Measurements from ENCODE around the gene CELF5.

Gene CELF5

DNA sequence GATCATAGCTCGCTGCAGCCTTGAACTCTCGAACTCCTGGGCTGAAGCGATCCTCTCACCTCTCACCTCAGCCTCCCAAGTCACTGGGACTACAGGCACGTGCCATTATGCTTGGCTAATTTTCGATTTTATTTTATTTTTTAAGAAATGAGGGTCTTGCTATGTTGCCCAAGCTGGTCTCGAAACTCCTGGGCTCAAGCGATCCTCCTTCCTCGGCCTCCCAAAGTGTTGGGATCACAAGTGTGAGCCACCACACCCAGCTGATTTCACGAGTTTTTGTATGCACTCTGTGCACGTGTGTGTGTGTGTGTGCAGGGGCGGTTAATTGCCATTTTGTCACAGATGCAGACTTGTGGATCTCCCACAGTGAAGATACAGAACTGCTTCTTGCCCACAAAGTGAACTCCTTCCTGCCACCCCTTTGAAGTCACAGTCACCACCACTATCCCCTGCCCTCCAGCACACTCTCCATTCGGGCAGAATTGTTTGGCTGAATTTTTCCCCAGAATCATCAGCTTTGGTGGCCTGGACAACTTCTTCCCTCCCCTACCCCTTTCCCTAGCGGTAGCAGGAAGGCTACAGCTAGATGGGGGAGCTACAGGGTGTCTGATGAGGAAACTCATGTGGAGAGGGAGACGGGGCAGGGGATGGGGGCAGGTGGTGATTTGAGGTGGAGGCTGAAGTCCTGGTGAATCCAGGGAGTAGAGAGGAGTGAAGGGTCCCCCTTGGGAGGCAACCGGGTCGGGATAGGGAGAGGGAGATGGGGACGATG lies 59.6 kb downstream of the CELF5 start:
- ChIA-PET CTCF (interaction anchor here (0.5 to 2.5 kb wide), 3 partner anchors 8 to 225 kb away, joined by 3 to 28 read pairs (median 4); no protein-coding TSS in a partner anchor), POLR2A (interaction anchor here (1.9 kb wide), 1 partner anchor 9 kb away, joined by 60 read pairs; no protein-coding TSS in a partner anchor)
- Histone ChIP-seq H3K27ac (ENCODE audit: extremely low read depth, low read depth, low read length) (no peak overlapping the region), H3K4me1 (ENCODE audit: control insufficient read depth, insufficient read depth, low read length) (peaks cover 3% of the 10 kb centered on the region; the same call in 1 of the 2 replicates), H3K36me3 (ENCODE audit: control insufficient read depth in 2 of 2, insufficient read depth in 1 of 2, low read length in 2 of 2) (no peaks in the 10 kb centered on the region), H3K9me3 (ENCODE audit: control insufficient read depth, insufficient read depth, low read depth, low read length) (no peaks in the 10 kb centered on the region), H3K4me3 (ENCODE audit: low read depth, low read length) (no peak overlapping the region)
- TF ChIP-seq ZNF121 (tag by site-specific recombination; IDR thresholded peaks at IDR 0.05) (peak; percentile 40; the same call in 1 of the 2 replicates), ZNF776 (tag by site-specific recombination; IDR thresholded peaks at IDR 0.05; ENCODE audit: borderline replicate concordance) (no peak), ZNF155 (tag by site-specific recombination; IDR thresholded peaks at IDR 0.05) (no peak)
- TF ChIP-seq, protein P1, sequence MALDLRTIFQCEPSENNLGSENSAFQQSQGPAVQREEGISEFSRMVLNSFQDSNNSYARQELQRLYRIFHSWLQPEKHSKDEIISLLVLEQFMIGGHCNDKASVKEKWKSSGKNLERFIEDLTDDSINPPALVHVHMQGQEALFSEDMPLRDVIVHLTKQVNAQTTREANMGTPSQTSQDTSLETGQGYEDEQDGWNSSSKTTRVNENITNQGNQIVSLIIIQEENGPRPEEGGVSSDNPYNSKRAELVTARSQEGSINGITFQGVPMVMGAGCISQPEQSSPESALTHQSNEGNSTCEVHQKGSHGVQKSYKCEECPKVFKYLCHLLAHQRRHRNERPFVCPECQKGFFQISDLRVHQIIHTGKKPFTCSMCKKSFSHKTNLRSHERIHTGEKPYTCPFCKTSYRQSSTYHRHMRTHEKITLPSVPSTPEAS (tag by site-specific recombination; IDR thresholded peaks at IDR 0.05), result no peak

DNA sequence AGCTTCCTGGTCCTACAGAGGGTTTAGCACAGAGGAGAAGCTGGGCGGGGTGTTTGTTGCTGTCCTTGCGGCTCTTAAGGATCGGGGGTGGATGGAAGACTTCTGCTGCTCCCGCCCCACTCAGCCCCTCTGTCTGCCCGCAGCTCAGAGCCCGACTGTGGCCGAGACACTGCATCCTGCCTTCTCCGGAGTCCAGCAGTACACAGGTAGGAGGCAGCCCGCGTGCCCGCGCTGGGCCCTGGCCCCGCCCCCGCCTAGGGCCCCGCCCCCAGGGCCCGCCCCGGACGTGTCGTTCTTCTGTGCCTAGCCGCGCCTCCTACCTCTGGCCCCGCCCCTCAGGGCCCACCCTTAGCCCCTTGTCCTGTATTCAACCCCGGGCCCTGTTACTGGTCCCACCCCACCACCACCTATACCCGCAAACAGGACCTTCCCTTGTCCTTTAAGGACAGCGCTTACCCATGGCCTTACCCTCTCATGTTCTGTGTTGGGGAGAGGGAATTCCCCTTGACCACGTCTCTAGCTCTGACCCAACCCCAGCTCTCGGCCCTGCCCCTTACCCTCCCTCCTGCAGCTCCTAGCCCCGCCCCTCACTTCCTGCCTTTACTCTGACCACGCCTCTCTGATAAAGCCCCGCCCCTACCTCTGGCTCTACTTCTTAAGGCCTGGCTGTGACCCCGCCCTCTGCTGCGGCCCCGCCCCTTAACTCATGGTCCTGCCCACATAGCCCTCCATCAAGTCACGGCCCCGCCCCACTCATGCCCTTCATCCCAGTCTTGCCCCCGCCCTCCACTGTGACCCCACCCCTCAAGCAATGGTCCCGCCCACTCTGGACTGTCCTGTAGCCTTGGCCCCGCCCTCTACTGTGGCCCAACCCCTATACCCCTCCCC lies 60.5 kb downstream of the CELF5 start:
- H3K36me3 ChIP-seq (ENCODE audit: control insufficient read depth in 2 of 2, insufficient read depth in 1 of 2, low read length in 2 of 2), result no peaks in the 10 kb centered on the region
- ChIA-PET POLR2A (interaction anchor here (0.6 to 2.8 kb wide), 3 partner anchors 10 to 781 kb away, joined by 3 to 60 read pairs (median 9); no protein-coding TSS in a partner anchor), CTCF (interaction anchor here (0.6 to 2.5 kb wide), 3 partner anchors 9 to 226 kb away, joined by 3 to 28 read pairs (median 6); no protein-coding TSS in a partner anchor)
- no peaks in the 10 kb centered on the region for H3K9me3 ChIP-seq (ENCODE audit: control insufficient read depth, insufficient read depth, low read depth, low read length)
- H3K4me1 ChIP-seq (ENCODE audit: control insufficient read depth, insufficient read depth, low read length), result peaks cover 3% of the 10 kb centered on the region; the same call in 1 of the 2 replicates
- peak overlapping the region; percentile 34 for H3K4me3 ChIP-seq (ENCODE audit: low read depth, low read length)
- H3K27ac ChIP-seq (ENCODE audit: extremely low read depth, low read depth, low read length), result no peak overlapping the region
- no peak for TF ChIP-seq ZNF211 (tag by site-specific recombination; IDR thresholded peaks at IDR 0.05; ENCODE audit: low read depth)
- 0 out of 2 replicates have a peak, but pooled peaks have one; percentile 25 for TF ChIP-seq BCL11B (tag by site-specific recombination; IDR thresholded peaks at IDR 0.05; ENCODE audit: low read depth)
- TF ChIP-seq ZNF350 (tag by site-specific recombination; IDR thresholded peaks at IDR 0.05), result no peak
- no peak for TF ChIP-seq ZNF214 (tag by site-specific recombination; IDR thresholded peaks at IDR 0.05; ENCODE audit: borderline replicate concordance)
- TF ChIP-seq ZNF776 (tag by site-specific recombination; IDR thresholded peaks at IDR 0.05; ENCODE audit: borderline replicate concordance), result no peak
- TF ChIP-seq GLIS1 (tag by site-specific recombination; IDR thresholded peaks at IDR 0.05), result no peak
- no peak for TF ChIP-seq ZNF544 (tag by site-specific recombination; IDR thresholded peaks at IDR 0.05)
- TF ChIP-seq, protein P2, sequence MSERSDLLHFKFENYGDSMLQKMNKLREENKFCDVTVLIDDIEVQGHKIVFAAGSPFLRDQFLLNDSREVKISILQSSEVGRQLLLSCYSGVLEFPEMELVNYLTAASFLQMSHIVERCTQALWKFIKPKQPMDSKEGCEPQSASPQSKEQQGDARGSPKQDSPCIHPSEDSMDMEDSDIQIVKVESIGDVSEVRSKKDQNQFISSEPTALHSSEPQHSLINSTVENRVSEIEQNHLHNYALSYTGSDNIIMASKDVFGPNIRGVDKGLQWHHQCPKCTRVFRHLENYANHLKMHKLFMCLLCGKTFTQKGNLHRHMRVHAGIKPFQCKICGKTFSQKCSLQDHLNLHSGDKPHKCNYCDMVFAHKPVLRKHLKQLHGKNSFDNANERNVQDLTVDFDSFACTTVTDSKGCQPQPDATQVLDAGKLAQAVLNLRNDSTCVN (tag by site-specific recombination; optimal IDR thresholded peaks at IDR 0.05), result peak; percentile 37
- no peak for TF ChIP-seq WT1 (tag by site-specific recombination; IDR thresholded peaks at IDR 0.05)
- no peak for TF ChIP-seq ZNF302 (tag by site-specific recombination; IDR thresholded peaks at IDR 0.05; ENCODE audit: low read depth)
- TF ChIP-seq SETDB1 (IDR thresholded peaks at IDR 0.05; ENCODE audit: insufficient read length, low read length), result no peak
- TF ChIP-seq ZNF366 (tag by site-specific recombination; conservative IDR thresholded peaks at IDR 0.05), result peak; percentile 49
- TF ChIP-seq ZNF221 (tag by site-specific recombination; IDR thresholded peaks at IDR 0.05; ENCODE audit: borderline replicate concordance), result no peak
- TF ChIP-seq, protein P3, sequence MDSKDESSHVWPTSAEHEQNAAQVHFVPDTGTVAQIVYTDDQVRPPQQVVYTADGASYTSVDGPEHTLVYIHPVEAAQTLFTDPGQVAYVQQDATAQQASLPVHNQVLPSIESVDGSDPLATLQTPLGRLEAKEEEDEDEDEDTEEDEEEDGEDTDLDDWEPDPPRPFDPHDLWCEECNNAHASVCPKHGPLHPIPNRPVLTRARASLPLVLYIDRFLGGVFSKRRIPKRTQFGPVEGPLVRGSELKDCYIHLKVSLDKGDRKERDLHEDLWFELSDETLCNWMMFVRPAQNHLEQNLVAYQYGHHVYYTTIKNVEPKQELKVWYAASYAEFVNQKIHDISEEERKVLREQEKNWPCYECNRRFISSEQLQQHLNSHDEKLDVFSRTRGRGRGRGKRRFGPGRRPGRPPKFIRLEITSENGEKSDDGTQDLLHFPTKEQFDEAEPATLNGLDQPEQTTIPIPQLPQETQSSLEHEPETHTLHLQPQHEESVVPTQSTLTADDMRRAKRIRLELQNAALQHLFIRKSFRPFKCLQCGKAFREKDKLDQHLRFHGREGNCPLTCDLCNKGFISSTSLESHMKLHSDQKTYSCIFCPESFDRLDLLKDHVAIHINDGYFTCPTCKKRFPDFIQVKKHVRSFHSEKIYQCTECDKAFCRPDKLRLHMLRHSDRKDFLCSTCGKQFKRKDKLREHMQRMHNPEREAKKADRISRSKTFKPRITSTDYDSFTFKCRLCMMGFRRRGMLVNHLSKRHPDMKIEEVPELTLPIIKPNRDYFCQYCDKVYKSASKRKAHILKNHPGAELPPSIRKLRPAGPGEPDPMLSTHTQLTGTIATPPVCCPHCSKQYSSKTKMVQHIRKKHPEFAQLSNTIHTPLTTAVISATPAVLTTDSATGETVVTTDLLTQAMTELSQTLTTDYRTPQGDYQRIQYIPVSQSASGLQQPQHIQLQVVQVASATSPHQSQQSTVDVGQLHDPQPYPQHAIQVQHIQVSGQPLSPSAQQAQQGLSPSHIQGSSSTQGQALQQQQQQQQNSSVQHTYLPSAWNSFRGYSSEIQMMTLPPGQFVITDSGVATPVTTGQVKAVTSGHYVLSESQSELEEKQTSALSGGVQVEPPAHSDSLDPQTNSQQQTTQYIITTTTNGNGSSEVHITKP (tag by site-specific recombination; IDR thresholded peaks at IDR 0.05), result peak; percentile 54
- no peak for TF ChIP-seq ZNF792 (tag by site-specific recombination; IDR thresholded peaks at IDR 0.05)
- no peak for TF ChIP-seq HOXD13 (CRISPR knock-in tag; IDR thresholded peaks at IDR 0.05; ENCODE audit: borderline replicate concordance)
- TF ChIP-seq, protein P4, sequence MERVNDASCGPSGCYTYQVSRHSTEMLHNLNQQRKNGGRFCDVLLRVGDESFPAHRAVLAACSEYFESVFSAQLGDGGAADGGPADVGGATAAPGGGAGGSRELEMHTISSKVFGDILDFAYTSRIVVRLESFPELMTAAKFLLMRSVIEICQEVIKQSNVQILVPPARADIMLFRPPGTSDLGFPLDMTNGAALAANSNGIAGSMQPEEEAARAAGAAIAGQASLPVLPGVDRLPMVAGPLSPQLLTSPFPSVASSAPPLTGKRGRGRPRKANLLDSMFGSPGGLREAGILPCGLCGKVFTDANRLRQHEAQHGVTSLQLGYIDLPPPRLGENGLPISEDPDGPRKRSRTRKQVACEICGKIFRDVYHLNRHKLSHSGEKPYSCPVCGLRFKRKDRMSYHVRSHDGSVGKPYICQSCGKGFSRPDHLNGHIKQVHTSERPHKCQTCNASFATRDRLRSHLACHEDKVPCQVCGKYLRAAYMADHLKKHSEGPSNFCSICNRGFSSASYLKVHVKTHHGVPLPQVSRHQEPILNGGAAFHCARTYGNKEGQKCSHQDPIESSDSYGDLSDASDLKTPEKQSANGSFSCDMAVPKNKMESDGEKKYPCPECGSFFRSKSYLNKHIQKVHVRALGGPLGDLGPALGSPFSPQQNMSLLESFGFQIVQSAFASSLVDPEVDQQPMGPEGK (tag by site-specific recombination; IDR thresholded peaks at IDR 0.05), result peak; percentile 70
- no peak for TF ChIP-seq MYNN (tag by site-specific recombination; IDR thresholded peaks at IDR 0.05; ENCODE audit: borderline replicate concordance)
- no peak for TF ChIP-seq MEIS1 (CRISPR knock-in tag; IDR thresholded peaks at IDR 0.05; ENCODE audit: borderline replicate concordance)
- TF ChIP-seq FEZF1 (tag by site-specific recombination; IDR thresholded peaks at IDR 0.05), result no peak
- 0 out of 2 replicates have a peak, but pooled peaks have one; percentile 26 for TF ChIP-seq KLF16 (tag by site-specific recombination; IDR thresholded peaks at IDR 0.05)
